Raji (cell line): ENCODE measurements around the gene COMT.
A peak's percentile ranks its signal among the peaks of the same experiment; 100 is the strongest.

ENCODE experiments used
- POLR2A ChIP-seq: IDR thresholded peaks from 2 replicates; pipeline ENCODE4 v1.6.1; 2011; ENCODE audit warnings: low read depth, low read length, control low read depth; ENCODE audit not compliant: insufficient read depth

Gene COMT

GRCh38 chr22:19966908-19967750 is 25.6 kb downstream of the COMT start:
- TF ChIP-seq POLR2A: no peak

- no peak for TF ChIP-seq POLR2A
Measured at GRCh38 chr22:19967850-19968449, 26.4 kb downstream of the COMT start.

- no peak for TF ChIP-seq POLR2A
Measured at GRCh38 chr22:19968450-19968891, 26.9 kb downstream of the COMT start.

- TF ChIP-seq POLR2A: no peak
Measured at GRCh38 chr22:19969141-19969928, 27.8 kb downstream of the COMT start.

DNA sequence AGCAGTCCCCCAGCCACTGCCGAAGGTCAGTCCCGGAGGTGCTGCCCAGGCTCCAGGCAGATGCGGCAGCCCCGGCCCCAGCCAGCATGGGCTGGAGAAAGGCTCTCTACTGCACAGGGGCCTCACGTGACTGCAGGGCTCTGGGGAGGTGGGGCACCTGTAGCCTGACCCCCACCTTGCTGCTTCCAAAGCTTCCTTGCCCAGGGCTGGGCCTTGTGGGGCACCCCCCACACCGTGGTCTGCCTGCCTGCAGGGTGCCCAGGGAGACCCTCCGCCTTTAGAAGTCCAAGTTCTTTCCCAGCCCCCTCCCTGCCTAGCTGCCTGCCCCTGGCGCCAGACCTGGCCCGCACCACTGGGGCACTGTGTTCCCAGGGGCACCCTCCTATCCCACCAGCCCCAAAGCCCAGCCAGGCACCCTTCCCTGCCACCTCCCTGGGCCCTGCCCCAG is 28.5 kb downstream of the COMT start:
- TF ChIP-seq POLR2A: no peak

- TF ChIP-seq POLR2A: 0 out of 2 replicates have a peak, but pooled peaks have one; percentile 22
Measured at GRCh38 chr22:19970479-19971275, 29.1 kb downstream of the COMT start.

- no peak for TF ChIP-seq POLR2A
Measured at GRCh38 chr22:19971276-19972124, 29.9 kb downstream of the COMT start.

DNA sequence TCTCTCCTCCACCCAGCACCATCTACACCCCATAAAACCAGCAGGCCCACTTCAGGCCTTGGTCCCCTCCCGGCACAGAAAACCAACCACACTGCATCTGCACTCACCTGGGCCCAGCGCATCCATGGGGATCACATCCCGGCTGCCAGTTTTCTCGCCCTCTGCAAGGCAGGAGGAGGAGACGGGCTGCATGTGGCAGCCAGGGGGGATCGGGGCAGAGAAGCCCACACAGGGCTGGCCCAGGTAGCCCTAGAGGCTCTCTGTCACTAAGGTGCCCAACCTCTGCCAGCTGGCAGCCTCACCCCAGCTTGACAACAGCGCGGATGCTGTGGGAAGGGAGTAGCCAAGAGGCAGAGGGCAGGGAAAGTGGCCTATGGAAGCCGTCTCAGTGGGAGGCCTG is 30.7 kb downstream of the COMT start:
- no peak for TF ChIP-seq POLR2A

GRCh38 chr22:19972652-19973550 is 31.3 kb downstream of the COMT start:
- no peak for TF ChIP-seq POLR2A

DNA sequence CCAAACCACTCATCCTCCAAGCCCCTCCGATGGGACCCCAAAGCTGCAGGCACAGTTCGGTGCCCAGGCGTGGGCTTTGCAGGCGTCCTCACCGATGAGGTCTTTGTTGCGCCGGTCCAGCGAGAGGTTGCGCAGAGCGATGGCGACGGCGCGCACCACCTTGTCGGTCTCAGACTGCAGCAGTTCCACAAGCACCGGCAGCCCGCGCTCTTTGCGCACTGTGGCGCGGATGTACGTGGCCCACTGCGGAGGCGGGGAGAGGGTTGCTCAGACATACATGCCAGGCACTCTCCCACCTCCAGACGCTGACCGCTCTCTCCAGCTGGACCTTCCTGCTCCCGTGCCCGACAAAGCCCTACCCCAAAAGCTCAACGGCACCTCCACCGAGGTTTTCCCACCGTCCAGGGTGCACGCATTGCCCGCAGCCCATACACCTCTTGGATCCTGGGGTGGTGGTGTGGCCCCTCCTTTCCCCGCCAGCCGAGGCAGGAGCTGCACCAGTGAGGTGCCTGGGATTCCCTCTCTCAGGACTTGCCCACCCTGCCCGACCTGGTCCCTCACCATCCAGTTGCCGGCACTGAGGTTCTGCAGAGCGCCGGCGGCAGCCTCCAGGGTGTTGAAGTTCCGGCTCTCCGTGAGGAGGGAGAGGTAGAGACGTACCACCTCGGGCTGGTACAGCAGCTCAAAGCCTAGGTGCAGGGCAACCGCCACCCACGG is 32.1 kb downstream of the COMT start:
- TF ChIP-seq POLR2A: no peak

GRCh38 chr22:19974268-19974861 is 32.8 kb downstream of the COMT start:
- no peak for TF ChIP-seq POLR2A
